ENCODE measurements around the gene NTNG1. TPM values are rescaled to one million over a fixed set of nuclear protein-coding genes. Genes with fewer than 3 reads are reported as not detected.
"Not testable (repeated sequence)": the region's sequence is repeated elsewhere in the genome, so short reads cannot be mapped to it uniquely, and the experiment has no call there.

NTNG1 gene
- total RNA-seq, result not detected
- long read RNA-seq, result 0 reads

- no peak for DNase-seq (ENCODE audit: low spot score)
- intact Hi-C loops (cut with DNase I), result no loop called here
Measured at GRCh38 chr1:107140703-107141490, at the start of gene NTNG1. Gene NTNG1, plus strand, starts transcription at chr1:107141039.

GRCh38 chr1:107091418-107091817 is 49.4 kb upstream of the NTNG1 start:
- DNase-seq (ENCODE audit: low spot score), result no peak
- intact Hi-C loops (cut with DNase I), result no loop called here

- DNase-seq (ENCODE audit: low spot score); intact Hi-C loops (cut with DNase I): not testable (repeated sequence)
Measured at GRCh38 chr1:107093395-107093794, 47.4 kb upstream of the NTNG1 start.

- intact Hi-C loops (cut with DNase I), result no loop called here
Measured at GRCh38 chr1:107095647-107096046, 45.2 kb upstream of the NTNG1 start.

GRCh38 chr1:107096690-107097089 is 44.1 kb upstream of the NTNG1 start:
- intact Hi-C loops (cut with DNase I), result no loop called here
- no peak for DNase-seq (ENCODE audit: low spot score)

More at GRCh38 chr1:107095647-107096046, 45.2 kb upstream of the NTNG1 start:
- DNase-seq (ENCODE audit: low spot score), result no peak

- DNase-seq (ENCODE audit: low spot score), result no peak
Measured at GRCh38 chr1:107098961-107099360, 41.9 kb upstream of the NTNG1 start.

GRCh38 chr1:107100331-107100984 is 40.4 kb upstream of the NTNG1 start:
- DNase-seq (ENCODE audit: low spot score), result no peak
- intact Hi-C loops (cut with DNase I), result no loop called here

More at GRCh38 chr1:107098961-107099360, 41.9 kb upstream of the NTNG1 start:
- intact Hi-C loops (cut with DNase I), result no loop called here

- DNase-seq (ENCODE audit: low spot score), result no peak
- intact Hi-C loops (cut with DNase I), result no loop called here
Measured at GRCh38 chr1:107105914-107106313, 34.9 kb upstream of the NTNG1 start.

- intact Hi-C loops (cut with DNase I), result no loop called here
Measured at GRCh38 chr1:107110326-107110725, 30.5 kb upstream of the NTNG1 start.

GRCh38 chr1:107116306-107116790 is 24.5 kb upstream of the NTNG1 start:
- no peak for DNase-seq (ENCODE audit: low spot score)
- intact Hi-C loops (cut with DNase I), result no loop called here

More at GRCh38 chr1:107110326-107110725, 30.5 kb upstream of the NTNG1 start:
- DNase-seq (ENCODE audit: low spot score), result no peak

GRCh38 chr1:107122225-107122624 is 18.6 kb upstream of the NTNG1 start:
- intact Hi-C loops (cut with DNase I), result no loop called here

GRCh38 chr1:107123741-107124140 is 17.1 kb upstream of the NTNG1 start:
- intact Hi-C loops (cut with DNase I), result no loop called here
- DNase-seq (ENCODE audit: low spot score), result no peak

More at GRCh38 chr1:107122225-107122624, 18.6 kb upstream of the NTNG1 start:
- DNase-seq (ENCODE audit: low spot score), result no peak

- no peak for DNase-seq (ENCODE audit: low spot score)
- intact Hi-C loops (cut with DNase I), result no loop called here
Measured at GRCh38 chr1:107124694-107125093, 16.1 kb upstream of the NTNG1 start.

GRCh38 chr1:107132195-107132594 is 8.6 kb upstream of the NTNG1 start:
- DNase-seq (ENCODE audit: low spot score), result no peak
- intact Hi-C loops (cut with DNase I), result no loop called here

GRCh38 chr1:107132780-107133179 is 8.1 kb upstream of the NTNG1 start:
- intact Hi-C loops (cut with DNase I), result no loop called here
- no peak for DNase-seq (ENCODE audit: low spot score)

GRCh38 chr1:107135463-107135862 is 5.4 kb upstream of the NTNG1 start:
- DNase-seq (ENCODE audit: low spot score), result no peak
- intact Hi-C loops (cut with DNase I), result no loop called here

- intact Hi-C loops (cut with DNase I), result no loop called here
- DNase-seq (ENCODE audit: low spot score), result no peak
Measured at GRCh38 chr1:107138166-107138565, 2.7 kb upstream of the NTNG1 start.

- intact Hi-C loops (cut with DNase I), result no loop called here
- DNase-seq (ENCODE audit: low spot score), result no peak
Measured at GRCh38 chr1:107138767-107139445, 1.9 kb upstream of the NTNG1 start.

- intact Hi-C loops (cut with DNase I), result no loop called here
- DNase-seq (ENCODE audit: low spot score), result no peak
Measured at GRCh38 chr1:107139833-107140702, 771 bp upstream of the NTNG1 start.

All from cardiac septum (tissue), 1 donor.